DOHH2 (cell line): ENCODE results near the gene EYA2.

ENCODE experiments used
- H3F3A ChIP-seq: fragments of 200-600 bp; sonication (generic), shearing (Covaris generic); 2 replicates; pipeline ENCODE4 v1.6.0; 2016; ENCODE audit warnings: antibody characterized with exemption, mild to moderate bottlenecking; ENCODE audit not compliant: control insufficient read depth, insufficient read depth
- H3K27ac ChIP-seq: fragments of 200-600 bp; sonication (generic); 2 replicates; pipeline ENCODE4 v1.5.1; 2014; ENCODE audit warnings: low read depth, mild to moderate bottlenecking, low read length, moderate library complexity
- H3K27me3 ChIP-seq: fragments of 200-600 bp; sonication (generic); 2 replicates; pipeline ENCODE4 v1.6.1; 2014; ENCODE audit warnings: mild to moderate bottlenecking, low read length, mixed read lengths; ENCODE audit not compliant: control insufficient read depth
- H3K36me3 ChIP-seq: fragments of 200-600 bp; sonication (generic); 2 replicates; pipeline ENCODE4 v1.6.1; 2014; ENCODE audit warnings: mild to moderate bottlenecking, low read length, moderate library complexity, mixed read lengths; ENCODE audit not compliant: control insufficient read depth
- H3K4me1 ChIP-seq: fragments of 200-600 bp; sonication (generic); 2 replicates; pipeline ENCODE4 v1.6.1; 2014; ENCODE audit warnings: mild to moderate bottlenecking, low read length, mixed read lengths; ENCODE audit not compliant: control insufficient read depth
- H3K4me2 ChIP-seq: fragments of 200-600 bp; sonication (generic); 2 replicates; pipeline ENCODE4 v1.6.0; 2014; ENCODE audit warnings: mild to moderate bottlenecking, low read length, moderate library complexity
- H3K4me3 ChIP-seq: fragments of 200-600 bp; sonication (generic); 2 replicates; pipeline ENCODE4 v1.5.1; 2014; ENCODE audit warnings: mild to moderate bottlenecking, low read length, mixed read lengths
- H3K79me2 ChIP-seq: fragments of 200-600 bp; sonication (generic); 2 replicates; pipeline ENCODE4 v1.6.1; 2014; ENCODE audit warnings: mild to moderate bottlenecking, low read length, mixed read lengths; ENCODE audit not compliant: control insufficient read depth
- H3K9me2 ChIP-seq: fragments of 200-600 bp; sonication (generic); replicated peaks from 2 replicates; pipeline ENCODE4 v1.6.1; 2014; ENCODE audit warnings: mild to moderate bottlenecking, low read length, mixed read lengths; ENCODE audit not compliant: control insufficient read depth
- H3K9me3 ChIP-seq: fragments of 200-600 bp; sonication (generic); 2 replicates; pipeline ENCODE4 v1.6.1; 2014; ENCODE audit warnings: antibody characterized with exemption, low read length, mixed read lengths; ENCODE audit not compliant: control insufficient read depth, insufficient read depth
- H4K20me1 ChIP-seq: fragments of 200-600 bp; sonication (generic); 2 replicates; pipeline ENCODE4 v1.6.0; 2014; ENCODE audit warnings: low read depth, mild to moderate bottlenecking, antibody characterized with exemption, low read length, moderate library complexity; ENCODE audit not compliant: control insufficient read depth, insufficient read depth
- EZH2phosphoT487 ChIP-seq: fragments of 200-600 bp; sonication (generic); IDR thresholded peaks from 2 replicates; pipeline ENCODE4 v1.6.1; 2017; ENCODE audit warnings: borderline replicate concordance, mild to moderate bottlenecking, antibody characterized with exemption, low read length, moderate library complexity, mixed read lengths
- TF ChIP-seq, protein P1 (sequence below): fragments of 200-600 bp; sonication (generic); IDR thresholded peaks from one replicate; pipeline ENCODE4 v1.5.1; 2014; ENCODE audit warnings: antibody characterized with exemption, mild to moderate bottlenecking, low read depth, low read length; ENCODE audit not compliant: poor library complexity, severe bottlenecking

Gene EYA2

DNA sequence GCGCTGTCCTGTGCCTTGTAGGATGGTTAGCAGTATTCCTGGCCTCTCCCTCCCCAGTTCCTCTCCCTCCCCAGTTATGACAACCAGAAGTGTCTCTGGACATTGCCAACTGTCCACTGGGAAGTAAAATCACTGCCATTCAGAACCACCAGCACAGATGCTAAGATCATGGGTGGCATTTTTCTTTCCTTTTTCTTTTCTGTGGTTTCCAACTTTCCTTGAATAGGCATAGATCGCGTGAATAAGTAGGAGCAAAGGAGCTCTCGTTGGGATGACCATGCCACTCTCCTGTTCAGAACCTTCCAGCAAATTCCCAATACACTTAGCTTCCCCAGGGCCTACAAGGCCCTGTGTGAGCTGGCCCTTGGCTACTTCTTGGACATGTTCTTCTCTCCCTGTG, 59.0 kb downstream of the EYA2 start:
- Histone ChIP-seq H3K27ac (no peak overlapping the region), H3K27me3 (no peaks in the 10 kb centered on the region), H3K4me1 (no peaks in the 10 kb centered on the region), H3K79me2 (no peaks in the 10 kb centered on the region), H3K4me3 (no peak overlapping the region), H4K20me1 (no peaks in the 10 kb centered on the region), H3K9me3 (no peaks in the 10 kb centered on the region), H3F3A (no peaks in the 10 kb centered on the region), H3K9me2 (no peaks in the 10 kb centered on the region), H3K4me2 (no peak overlapping the region), H3K36me3 (no peaks in the 10 kb centered on the region)
- no peak for TF ChIP-seq EZH2phosphoT487
- TF ChIP-seq, protein P1, sequence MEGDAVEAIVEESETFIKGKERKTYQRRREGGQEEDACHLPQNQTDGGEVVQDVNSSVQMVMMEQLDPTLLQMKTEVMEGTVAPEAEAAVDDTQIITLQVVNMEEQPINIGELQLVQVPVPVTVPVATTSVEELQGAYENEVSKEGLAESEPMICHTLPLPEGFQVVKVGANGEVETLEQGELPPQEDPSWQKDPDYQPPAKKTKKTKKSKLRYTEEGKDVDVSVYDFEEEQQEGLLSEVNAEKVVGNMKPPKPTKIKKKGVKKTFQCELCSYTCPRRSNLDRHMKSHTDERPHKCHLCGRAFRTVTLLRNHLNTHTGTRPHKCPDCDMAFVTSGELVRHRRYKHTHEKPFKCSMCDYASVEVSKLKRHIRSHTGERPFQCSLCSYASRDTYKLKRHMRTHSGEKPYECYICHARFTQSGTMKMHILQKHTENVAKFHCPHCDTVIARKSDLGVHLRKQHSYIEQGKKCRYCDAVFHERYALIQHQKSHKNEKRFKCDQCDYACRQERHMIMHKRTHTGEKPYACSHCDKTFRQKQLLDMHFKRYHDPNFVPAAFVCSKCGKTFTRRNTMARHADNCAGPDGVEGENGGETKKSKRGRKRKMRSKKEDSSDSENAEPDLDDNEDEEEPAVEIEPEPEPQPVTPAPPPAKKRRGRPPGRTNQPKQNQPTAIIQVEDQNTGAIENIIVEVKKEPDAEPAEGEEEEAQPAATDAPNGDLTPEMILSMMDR: no peak

GRCh38 chr20:46954490-46955038, 59.9 kb downstream of the EYA2 start:
- TF ChIP-seq, protein P1: no peak
- no peak for TF ChIP-seq EZH2phosphoT487
- Histone ChIP-seq H3K4me2 (no peak overlapping the region), H3F3A (no peaks in the 10 kb centered on the region), H3K27me3 (no peaks in the 10 kb centered on the region), H3K27ac (no peak overlapping the region), H3K4me3 (no peak overlapping the region), H3K9me2 (no peaks in the 10 kb centered on the region), H3K79me2 (no peaks in the 10 kb centered on the region), H3K4me1 (no peaks in the 10 kb centered on the region), H4K20me1 (no peaks in the 10 kb centered on the region), H3K9me3 (no peaks in the 10 kb centered on the region), H3K36me3 (no peaks in the 10 kb centered on the region)

DNA sequence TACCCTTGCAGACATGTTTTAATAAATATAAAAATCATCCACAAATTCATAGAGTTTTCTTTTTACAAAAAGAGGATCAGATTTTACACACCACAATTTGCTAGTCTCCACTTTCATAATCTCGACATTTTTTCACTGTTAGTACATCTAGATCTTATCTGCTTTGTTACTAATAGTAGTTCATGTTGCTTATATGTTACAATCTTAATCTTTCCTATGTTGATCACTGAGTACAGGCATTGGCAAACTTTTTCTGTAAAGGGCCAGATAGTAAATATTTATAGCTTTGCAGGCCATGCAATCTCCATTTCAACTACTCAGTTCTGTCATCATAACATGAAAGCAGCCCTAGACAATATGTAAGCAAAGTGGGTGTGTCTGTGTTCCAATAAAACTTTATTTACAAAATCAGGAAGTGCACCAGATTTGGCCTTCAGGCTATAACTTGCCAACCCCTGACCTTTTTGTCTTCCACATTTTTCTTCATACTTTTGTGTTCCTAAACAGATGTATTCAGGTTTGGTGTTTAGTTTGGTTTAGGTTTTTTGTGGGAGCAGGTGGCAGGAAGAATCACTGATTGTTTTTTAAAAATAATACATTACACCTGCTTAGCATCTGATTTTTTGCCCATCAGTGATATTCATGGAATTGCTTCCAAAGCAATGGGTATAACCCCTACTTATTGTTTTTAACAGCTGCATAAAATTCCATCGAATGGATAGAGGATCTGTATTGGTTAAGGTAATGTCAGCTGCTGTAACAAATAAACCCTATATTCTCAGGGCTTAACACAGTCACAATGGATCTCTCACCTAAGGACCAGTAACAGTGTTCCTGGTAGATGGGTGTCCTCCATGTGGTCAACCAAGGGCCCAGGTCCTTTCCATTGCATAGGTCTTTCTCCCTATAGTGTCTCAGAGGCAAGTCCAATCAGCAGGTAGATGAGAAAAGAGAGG, 61.2 kb downstream of the EYA2 start:
- H3F3A ChIP-seq: no peaks in the 10 kb centered on the region
- H3K79me2 ChIP-seq: no peaks in the 10 kb centered on the region
- H4K20me1 ChIP-seq: no peaks in the 10 kb centered on the region
- no peaks in the 10 kb centered on the region for H3K9me3 ChIP-seq
- H3K4me1 ChIP-seq: no peaks in the 10 kb centered on the region
- H3K27ac ChIP-seq: no peak overlapping the region
- H3K27me3 ChIP-seq: no peaks in the 10 kb centered on the region
- H3K36me3 ChIP-seq: no peaks in the 10 kb centered on the region
- no peaks in the 10 kb centered on the region for H3K9me2 ChIP-seq
- H3K4me2 ChIP-seq: no peak overlapping the region
- H3K4me3 ChIP-seq: no peak overlapping the region
- TF ChIP-seq, protein P1: no peak
- TF ChIP-seq EZH2phosphoT487: no peak
